GM12878 (cell line): ENCODE results near the gene NCS1. TPM values are rescaled to one million over a fixed set of nuclear protein-coding genes. Genes with fewer than 3 reads are reported as not detected.

ENCODE experiments used
- ATAC-seq: fragments of 200-7000 bp; cut with Tn5 transposase; 3 replicates; pipeline ENCODE4 v1.9.1; 2020; ENCODE audit warnings: mild to moderate bottlenecking, moderate library complexity
- BruUV-seq: library from RNA; stranded (reverse); fragments of 400-500 nt; replicated peaks from 2 replicates; lab custom pipeline; 2021; lab: Mats Ljungman, UMichigan
- CTCF ChIA-PET: fragments of 300-600 bp; sonication (Branson Sonifier 250); formaldehyde crosslinking; extraction: SDS; loops from one replicate; lab custom pipeline; 2021; ENCODE audit warnings: inconsistent platforms; lab: Yijun Ruan, JAX
- POLR2A ChIA-PET: fragments of 350-600 bp; formaldehyde crosslinking; extraction: SDS; loops from one replicate; lab custom pipeline; 2021; ENCODE audit warnings: inconsistent platforms; lab: Charles Lee
- RAD21 ChIA-PET: fragments of 300-600 bp; sonication (Branson Sonifier 250); formaldehyde crosslinking; loops from one replicate; lab custom pipeline; 2023; ENCODE audit warnings: antibody characterized with exemption; ENCODE audit not compliant: unreplicated experiment; lab: Charles Lee
- SMC1A ChIA-PET: fragments of 300-600 bp; sonication (Branson Sonifier 250); formaldehyde crosslinking; loops from one replicate; lab custom pipeline; 2023; ENCODE audit not compliant: unreplicated experiment, uncharacterized antibody; lab: Charles Lee
- DNase-seq: peaks from one replicate; pipeline ENCODE4 v3.0.0-alpha.2; 2011; ENCODE audit warnings: low read depth, low spot score
- FAIRE-seq: peaks from 3 replicates; lab custom pipeline; 2011; peaks lifted over from hg19 to GRCh38; lab: Jason Lieb, UNC
- H2AFZ ChIP-seq: 2 replicates; pipeline ENCODE4 v1.6.0; 2011; ENCODE audit warnings: low read depth, low read length, control low read depth; ENCODE audit not compliant: control insufficient read depth
- H3K27ac ChIP-seq: 2 replicates; pipeline ENCODE4 v1.5.1; 2011; ENCODE audit warnings: control low read depth; ENCODE audit not compliant: control insufficient read depth, insufficient read depth
- H3K27me3 ChIP-seq, 2 experiments: replicated peaks in 1 of 2; 2 replicates each; pipeline versions ENCODE4 v1.6.0 to v1.6.1; 2011; ENCODE audit warnings: low read length in 1 of 2; ENCODE audit not compliant: control insufficient read depth in 2 of 2, insufficient read depth in 2 of 2
- H3K36me3 ChIP-seq, 2 experiments: 2 replicates each; pipeline ENCODE4 v1.5.1; 2011; ENCODE audit warnings: low read length in 1 of 2; ENCODE audit not compliant: control insufficient read depth in 2 of 2, insufficient read depth in 2 of 2
- H3K4me1 ChIP-seq: 2 replicates; pipeline ENCODE4 v1.6.1; 2011; ENCODE audit warnings: mild to moderate bottlenecking, low read length, moderate library complexity, mixed read lengths; ENCODE audit not compliant: control insufficient read depth, insufficient read depth
- H3K4me2 ChIP-seq: 2 replicates; pipeline ENCODE4 v1.6.0; 2011; ENCODE audit warnings: control low read depth; ENCODE audit not compliant: control insufficient read depth, insufficient read depth
- H3K4me3 ChIP-seq: fragments of 200-600 bp; sonication (generic); 2 replicates; pipeline ENCODE4 v1.5.1; 2016
- H3K79me2 ChIP-seq: 2 replicates; pipeline ENCODE4 v1.6.0; 2011; ENCODE audit warnings: low read length; ENCODE audit not compliant: control insufficient read depth, insufficient read depth
- H3K9ac ChIP-seq: 2 replicates; pipeline ENCODE4 v1.8.0; 2011; ENCODE audit warnings: low read length, control low read depth, mixed read lengths; ENCODE audit not compliant: control insufficient read depth, insufficient read depth
- H3K9me3 ChIP-seq: replicated peaks from 3 replicates; pipeline ENCODE4 v1.5.1; 2011; ENCODE audit warnings: mild to moderate bottlenecking, low read length; ENCODE audit not compliant: control insufficient read depth, insufficient read depth
- H4K20me1 ChIP-seq: 2 replicates; pipeline ENCODE4 v1.6.0; 2011; ENCODE audit not compliant: control insufficient read depth, insufficient read depth
- ATF2 ChIP-seq: IDR thresholded peaks from 2 replicates; pipeline ENCODE4 v1.6.1; 2012; ENCODE audit warnings: low read length, inconsistent platforms
- ATF7 ChIP-seq: fragments of 450-650 bp; IDR thresholded peaks from 2 replicates; pipeline ENCODE4 v1.6.1; 2016; ENCODE audit warnings: low read depth, mild to moderate bottlenecking
- BRCA1 ChIP-seq: IDR thresholded peaks from 2 replicates; pipeline ENCODE4 v1.6.1; 2011; ENCODE audit warnings: low read depth, low read length, improper control_type of control experiment
- DPF2 ChIP-seq: fragments of 450-650 bp; IDR thresholded peaks from 2 replicates; pipeline ENCODE4 v1.6.1; 2017; ENCODE audit warnings: mild to moderate bottlenecking
- MTA2 ChIP-seq: fragments of 450-650 bp; IDR thresholded peaks from 2 replicates; pipeline ENCODE4 v1.6.1; 2016; ENCODE audit warnings: low read depth, mild to moderate bottlenecking, moderate library complexity
- SP1 ChIP-seq: IDR thresholded peaks from one replicate; pipeline ENCODE4 v1.6.1; 2011; ENCODE audit warnings: low read depth, low read length
- ZZZ3 ChIP-seq: IDR thresholded peaks from 2 replicates; pipeline ENCODE4 v1.6.1; 2011; ENCODE audit warnings: low read depth; ENCODE audit not compliant: control insufficient read depth, insufficient read length
- WGBS: methylation state at CpG from one replicate; pipeline ENCODE4 v1.1.6; 2016; ENCODE audit warnings: low lambda C conversion rate; ENCODE audit not compliant: insufficient replicate concordance, insufficient coverage; ENCODE audit errors: missing lambda C conversion rate; 5-methylcytosine and 5-hydroxymethylcytosine counted together
- in situ Hi-C: fragments of 300-500 bp; cut with MboI; formaldehyde crosslinking; loops from 9 replicates; pipeline ENCODE4 v1.14.3; 2018; ENCODE audit warnings: mixed read lengths
- intact Hi-C: fragments of 100-400 bp; cut with micrococcal nuclease; formaldehyde crosslinking; loops from one replicate; pipeline ENCODE4 v1.14.2; 2022; ENCODE audit not compliant: unreplicated experiment
- polyA plus RNA-seq, 11 experiments: library from polyadenylated mRNA; depleted of rRNA in 4 of 11; unstranded in 6 of 11; stranded (reverse) in 5 of 11; fragments of >200 nt; fragmentation: Nextera tagmentation in 4 of 11; fragmentation: Illumina TruSeq in 1 of 11; extraction: Ambion mirVana in 4 of 11; extraction: Trizol in 1 of 11; gene quantifications; 1 replicate in 1 of 11; 2 replicates in 10 of 11; pipeline versions ENCODE4 v1.2.1 to v1.2.3, GENCODE V29; 2011 to 2016; ENCODE audit warnings: inconsistent platforms in 2 of 11, missing spikeins in 2 of 11, low read depth in 1 of 11
- total RNA-seq, 4 experiments: library from RNA; depleted of rRNA in 3 of 4; stranded (reverse); fragments of >200 nt in 3 of 4; fragmentation: Illumina TruSeq in 1 of 4; extraction: Trizol in 1 of 4; gene quantifications; 2 replicates each; pipeline versions ENCODE4 v1.2.1 to v1.2.3, GENCODE V29; 2013 to 2021

Gene NCS1
- total and polyA plus RNA-seq, 10 of the 15 experiments (the other 5 are each of a cell fraction or from before 2014, with no cell fraction given) = 0.04 to 0.22 (median 0.06) TPM; not detected in 4

- TF ChIP-seq ATF2 = no peak
- no peak for TF ChIP-seq SP1
- TF ChIP-seq BRCA1 = no peak
- no peak for TF ChIP-seq ZZZ3
These were observed 50.6 kb downstream of the NCS1 start (continued) for GRCh38 chr9:130222833-130223232.

- H3K4me1 ChIP-seq = no peaks in the 10 kb centered on the region
- CTCF ChIA-PET = interaction anchor here (1.1 to 2.4 kb wide), 3 partner anchors 11 to 118 kb away, joined by 3 to 7 read pairs (median 3); no protein-coding TSS in a partner anchor
- TF ChIP-seq ATF7 = no peak
- TF ChIP-seq DPF2 = no peak
- no peak for TF ChIP-seq MTA2
- TF ChIP-seq, all 136 proteins: peak for 0
- intact Hi-C loops = no loop called here
- Histone ChIP-seq H3K9ac (no peak overlapping the region), H3K79me2 (no peaks in the 10 kb centered on the region), H3K4me3 (no peak overlapping the region), H2AFZ (no peak overlapping the region), H3K27me3 (no peaks in the 10 kb centered on the region), H3K9me3 (no peaks in the 10 kb centered on the region; the same call in 2 of the 3 replicates), H4K20me1 (no peaks in the 10 kb centered on the region), H3K36me3 (no peaks in the 10 kb centered on the region), H3K27ac (no peak overlapping the region), H3K4me2 (no peak overlapping the region)
- ChIA-PET SMC1A (no interaction called here), RAD21 (no interaction called here), POLR2A (no interaction called here)
- DNase-seq (no peak), ATAC-seq (no peak), FAIRE-seq (no peak)
- no TSS peak for BruUV-seq
- in situ Hi-C loops = no loop called here
- 68% methylated on average over 11 of the region's 11 CpGs for WGBS
These were observed 52.9 kb downstream of the NCS1 start for GRCh38 chr9:130225071-130225470.
